ENCODE results near the gene CAMKMT. TPM values are rescaled to one million over a fixed set of nuclear protein-coding genes. Genes with fewer than 3 reads are reported as not detected.

The CAMKMT gene
- total RNA-seq, 1 experiment from 2014 or later: 2.7 TPM

GRCh38 chr2:44367591-44367990 lies 5.8 kb downstream of the CAMKMT start:
- no peak for ATAC-seq
- H2AFZ ChIP-seq (ENCODE audit: low read length): no peak overlapping the region

GRCh38 chr2:44369392-44369791 lies 7.6 kb downstream of the CAMKMT start:
- H2AFZ ChIP-seq (ENCODE audit: low read length): no peak overlapping the region
- intact Hi-C loops (cut with micrococcal nuclease): no loop called here
- CTCF ChIA-PET: no interaction called here
- no peak overlapping the region for H3K4me3 ChIP-seq (ENCODE audit: low read length)
- TF ChIP-seq CTCF (conservative IDR thresholded peaks at IDR 0.05; ENCODE audit: low read depth, low read length): no peak
- no peak for TF ChIP-seq EZH2phosphoT487 (IDR thresholded peaks at IDR 0.05; ENCODE audit: borderline replicate concordance, low read length)
- TF ChIP-seq EZH2 (IDR thresholded peaks at IDR 0.05; ENCODE audit: low read length, unreplicated experiment): no peak
- H3K27ac ChIP-seq (ENCODE audit: low read length): no peak overlapping the region
- no peak overlapping the region for H3K4me2 ChIP-seq (ENCODE audit: low read length)
- no peaks in the 10 kb centered on the region for H3K4me1 ChIP-seq (ENCODE audit: insufficient read depth, low read length)
- H3K36me3 ChIP-seq (ENCODE audit: low read depth, low read length): no peaks in the 10 kb centered on the region
- no peaks in the 10 kb centered on the region for H3K27me3 ChIP-seq (ENCODE audit: low read length)
- peaks cover 33% of the 10 kb centered on the region for H3K79me2 ChIP-seq (ENCODE audit: low read length)
- no peak for DNase-seq
- H4K20me1 ChIP-seq (ENCODE audit: low read length): no peaks in the 10 kb centered on the region
- H3K9me3 ChIP-seq (ENCODE audit: low read length): no peaks in the 10 kb centered on the region
- POLR2A ChIA-PET (ENCODE audit: unreplicated experiment): no interaction called here
- ATAC-seq: no peak
- no peaks in the 10 kb centered on the region; the same call in 1 of the 2 replicates for H3K9me2 ChIP-seq (replicated peaks; ENCODE audit: low read length)
- BruUV-seq (replicated peaks): no TSS peak
- H3K9ac ChIP-seq (ENCODE audit: low read length): no peak overlapping the region
- H3F3A ChIP-seq (ENCODE audit: low read length, unreplicated experiment): no peaks in the 10 kb centered on the region

More at GRCh38 chr2:44367591-44367990, 5.8 kb downstream of the CAMKMT start:
- no peaks in the 10 kb centered on the region; the same call in 1 of the 2 replicates for H3K9me2 ChIP-seq (replicated peaks; ENCODE audit: low read length)
- no peaks in the 10 kb centered on the region for H3K27me3 ChIP-seq (ENCODE audit: low read length)
- H3K36me3 ChIP-seq (ENCODE audit: low read depth, low read length): no peaks in the 10 kb centered on the region
- no peak overlapping the region for H3K4me3 ChIP-seq (ENCODE audit: low read length)
- no peaks in the 10 kb centered on the region for H4K20me1 ChIP-seq (ENCODE audit: low read length)
- H3K79me2 ChIP-seq (ENCODE audit: low read length): peaks cover 51% of the 10 kb centered on the region
- no peak overlapping the region for H3K9ac ChIP-seq (ENCODE audit: low read length)
- BruUV-seq (replicated peaks): no TSS peak
- POLR2A ChIA-PET (ENCODE audit: unreplicated experiment): no interaction called here
- H3F3A ChIP-seq (ENCODE audit: low read length, unreplicated experiment): no peaks in the 10 kb centered on the region
- TF ChIP-seq EZH2phosphoT487 (IDR thresholded peaks at IDR 0.05; ENCODE audit: borderline replicate concordance, low read length) (no peak), CTCF (conservative IDR thresholded peaks at IDR 0.05; ENCODE audit: low read depth, low read length) (no peak), EZH2 (IDR thresholded peaks at IDR 0.05; ENCODE audit: low read length, unreplicated experiment) (no peak)
- no peak for DNase-seq
- H3K4me1 ChIP-seq (ENCODE audit: insufficient read depth, low read length): no peaks in the 10 kb centered on the region
- H3K27ac ChIP-seq (ENCODE audit: low read length): no peak overlapping the region
- intact Hi-C loops (cut with micrococcal nuclease): no loop called here
- CTCF ChIA-PET: no interaction called here
- no peak overlapping the region for H3K4me2 ChIP-seq (ENCODE audit: low read length)
- no peaks in the 10 kb centered on the region for H3K9me3 ChIP-seq (ENCODE audit: low read length)

GRCh38 chr2:44371445-44371844 lies 9.7 kb downstream of the CAMKMT start:
- H3K9me3 ChIP-seq (ENCODE audit: low read length): no peaks in the 10 kb centered on the region
- H3K36me3 ChIP-seq (ENCODE audit: low read depth, low read length): no peaks in the 10 kb centered on the region
- BruUV-seq (replicated peaks): no TSS peak
- H3K4me3 ChIP-seq (ENCODE audit: low read length): no peak overlapping the region
- peaks cover 18% of the 10 kb centered on the region for H3K79me2 ChIP-seq (ENCODE audit: low read length)
- ChIA-PET POLR2A (ENCODE audit: unreplicated experiment) (no interaction called here), CTCF (no interaction called here)
- no peak overlapping the region for H3K4me2 ChIP-seq (ENCODE audit: low read length)
- intact Hi-C loops (cut with micrococcal nuclease): no loop called here
- H2AFZ ChIP-seq (ENCODE audit: low read length): no peak overlapping the region
- ATAC-seq (no peak), DNase-seq (no peak)
- H3K9ac ChIP-seq (ENCODE audit: low read length): no peak overlapping the region
- H3K4me1 ChIP-seq (ENCODE audit: insufficient read depth, low read length): no peaks in the 10 kb centered on the region
- no peaks in the 10 kb centered on the region for H3F3A ChIP-seq (ENCODE audit: low read length, unreplicated experiment)
- H3K27ac ChIP-seq (ENCODE audit: low read length): no peak overlapping the region
- no peaks in the 10 kb centered on the region for H4K20me1 ChIP-seq (ENCODE audit: low read length)
- no peaks in the 10 kb centered on the region; the same call in 1 of the 2 replicates for H3K9me2 ChIP-seq (replicated peaks; ENCODE audit: low read length)
- TF ChIP-seq EZH2 (IDR thresholded peaks at IDR 0.05; ENCODE audit: low read length, unreplicated experiment) (no peak), CTCF (conservative IDR thresholded peaks at IDR 0.05; ENCODE audit: low read depth, low read length) (no peak), EZH2phosphoT487 (IDR thresholded peaks at IDR 0.05; ENCODE audit: borderline replicate concordance, low read length) (no peak)
- no peaks in the 10 kb centered on the region for H3K27me3 ChIP-seq (ENCODE audit: low read length)

Data from PC-3 (cell line).